Lower lobe of right lung (tissue), 2 donors: ENCODE measurements around the gene CALML3. TPM values are rescaled to one million over a fixed set of nuclear protein-coding genes. Genes with fewer than 3 reads are reported as not detected.

Experiments used
- ATAC-seq, 2 donors: fragments of 200-7000 bp; cut with Tn5 transposase; one replicate each; pipeline ENCODE4 v1.9.1; 2020 to 2022; ENCODE audit warnings: mild to moderate bottlenecking in 2 of 2, moderate library complexity in 2 of 2
- DNase-seq: peaks from one replicate; pipeline ENCODE4 v3.0.0-alpha.2; 2020
- H3K27ac ChIP-seq: fragments of 200-600 bp; one replicate; pipeline ENCODE4 v1.8.0; 2022
- H3K27me3 ChIP-seq: fragments of 200-600 bp; one replicate; pipeline ENCODE4 v1.8.0; 2022; ENCODE audit warnings: low read depth
- H3K36me3 ChIP-seq: fragments of 200-600 bp; one replicate; pipeline ENCODE4 v1.8.0; 2022; ENCODE audit warnings: mild to moderate bottlenecking
- H3K4me1 ChIP-seq: fragments of 200-600 bp; one replicate; pipeline ENCODE4 v1.8.0; 2022
- H3K4me3 ChIP-seq: fragments of 200-600 bp; one replicate; pipeline ENCODE4 v1.8.0; 2022; ENCODE audit warnings: mild to moderate bottlenecking
- H3K9me3 ChIP-seq: fragments of 200-600 bp; one replicate; pipeline ENCODE4 v1.8.0; 2022
- intact Hi-C: fragments of 100-400 bp; cut with DNase I; formaldehyde crosslinking; loops from one replicate; pipeline ENCODE4 v1.11.0; 2022
- total RNA-seq: library from RNA; stranded (reverse); fragmentation: NEBNext Ultra II Directional; extraction: Animal tissue kit (Norgen Biotek cat#: 25700); gene quantifications from one replicate; pipeline ENCODE4 v1.2.1, GENCODE V29; 2021
- TF ChIP-seq, protein P1 (sequence below): fragments of 200-600 bp; IDR thresholded peaks from one replicate; pipeline ENCODE4 v1.8.0; 2022; ENCODE audit warnings: antibody characterized with exemption, mild to moderate bottlenecking
- donor health status: DM: no; HTN: yes; CAD: no; lungs with severe emphysema.

The CALML3 gene
- total RNA-seq, 1 donor from 2014 or later = not detected

DNA sequence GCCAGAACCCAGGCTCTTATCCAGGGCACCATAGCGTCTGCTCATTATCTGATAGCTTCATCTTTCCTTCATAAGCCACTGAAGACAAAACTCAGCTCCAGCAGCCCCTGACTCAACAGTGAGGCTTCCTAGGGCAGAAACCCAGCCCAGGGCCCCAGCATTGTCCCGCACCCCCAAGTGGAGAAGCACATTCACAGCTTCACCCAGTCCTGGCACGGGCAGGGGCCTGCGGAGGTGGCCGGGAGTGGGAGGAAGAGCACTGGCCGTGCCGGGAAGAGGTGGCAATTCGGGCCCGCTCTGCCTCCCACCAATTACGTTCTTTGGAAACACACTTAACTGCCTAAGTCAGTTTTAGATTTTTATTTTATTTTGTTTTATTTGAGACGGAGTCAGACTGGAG, 15.1 kb upstream of the CALML3 start:
- Histone ChIP-seq H3K9me3 (no peaks in the 10 kb centered on the region), H3K4me1 (peaks cover under 1% of the 10 kb centered on the region), H3K27ac (no peak overlapping the region), H3K4me3 (no peak overlapping the region), H3K36me3 (no peaks in the 10 kb centered on the region), H3K27me3 (no peaks in the 10 kb centered on the region)
- ATAC-seq (no peak), DNase-seq (no peak)
- intact Hi-C loops = no loop called here
- TF ChIP-seq, protein P1, sequence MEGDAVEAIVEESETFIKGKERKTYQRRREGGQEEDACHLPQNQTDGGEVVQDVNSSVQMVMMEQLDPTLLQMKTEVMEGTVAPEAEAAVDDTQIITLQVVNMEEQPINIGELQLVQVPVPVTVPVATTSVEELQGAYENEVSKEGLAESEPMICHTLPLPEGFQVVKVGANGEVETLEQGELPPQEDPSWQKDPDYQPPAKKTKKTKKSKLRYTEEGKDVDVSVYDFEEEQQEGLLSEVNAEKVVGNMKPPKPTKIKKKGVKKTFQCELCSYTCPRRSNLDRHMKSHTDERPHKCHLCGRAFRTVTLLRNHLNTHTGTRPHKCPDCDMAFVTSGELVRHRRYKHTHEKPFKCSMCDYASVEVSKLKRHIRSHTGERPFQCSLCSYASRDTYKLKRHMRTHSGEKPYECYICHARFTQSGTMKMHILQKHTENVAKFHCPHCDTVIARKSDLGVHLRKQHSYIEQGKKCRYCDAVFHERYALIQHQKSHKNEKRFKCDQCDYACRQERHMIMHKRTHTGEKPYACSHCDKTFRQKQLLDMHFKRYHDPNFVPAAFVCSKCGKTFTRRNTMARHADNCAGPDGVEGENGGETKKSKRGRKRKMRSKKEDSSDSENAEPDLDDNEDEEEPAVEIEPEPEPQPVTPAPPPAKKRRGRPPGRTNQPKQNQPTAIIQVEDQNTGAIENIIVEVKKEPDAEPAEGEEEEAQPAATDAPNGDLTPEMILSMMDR = no peak

DNA sequence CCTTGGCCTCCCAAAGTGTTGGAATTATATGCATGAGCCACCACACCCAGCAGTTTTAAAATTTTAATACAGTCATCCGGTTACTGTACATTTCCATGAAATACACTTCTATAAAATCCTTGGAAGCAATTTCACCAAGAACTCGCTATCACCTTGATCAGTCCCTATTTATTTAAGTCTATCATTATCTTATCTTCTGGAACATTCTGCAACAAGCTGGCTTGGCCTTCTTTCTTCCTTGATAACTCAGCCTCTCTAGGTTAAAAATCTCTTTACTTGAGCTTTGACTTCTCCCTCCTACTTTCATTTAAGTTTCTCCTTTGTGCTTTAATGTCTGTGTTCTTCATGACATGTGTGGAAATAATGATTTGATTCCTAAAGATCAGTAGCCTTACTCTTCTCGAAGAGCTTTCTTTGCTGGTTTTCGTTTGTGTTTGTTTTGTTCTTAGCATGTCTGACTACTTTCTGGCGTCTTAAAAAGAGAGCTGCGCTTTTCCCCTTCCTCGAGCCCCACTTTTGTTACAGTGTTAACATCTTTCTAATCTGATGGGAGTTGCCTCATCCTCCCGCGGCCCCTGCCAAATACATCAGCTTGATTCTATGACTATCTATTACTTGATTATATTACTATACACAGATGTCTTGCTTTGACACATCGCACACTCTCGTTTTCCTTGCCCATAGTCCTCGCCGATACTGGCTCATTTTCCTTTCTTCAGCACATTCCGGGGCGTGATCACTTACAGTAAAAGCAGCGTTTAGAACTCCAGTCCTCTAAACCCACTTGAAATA, 14.3 kb upstream of the CALML3 start:
- ATAC-seq = peak in 1 of 2 donors; percentile 46
- H3K9me3 ChIP-seq = no peaks in the 10 kb centered on the region
- no peaks in the 10 kb centered on the region for H3K27me3 ChIP-seq
- H3K27ac ChIP-seq = no peak overlapping the region
- H3K4me3 ChIP-seq = no peak overlapping the region
- H3K4me1 ChIP-seq = no peaks in the 10 kb centered on the region
- intact Hi-C loops = no loop called here
- DNase-seq = no peak
- H3K36me3 ChIP-seq = no peaks in the 10 kb centered on the region
- TF ChIP-seq, protein P1 = no peak

DNA sequence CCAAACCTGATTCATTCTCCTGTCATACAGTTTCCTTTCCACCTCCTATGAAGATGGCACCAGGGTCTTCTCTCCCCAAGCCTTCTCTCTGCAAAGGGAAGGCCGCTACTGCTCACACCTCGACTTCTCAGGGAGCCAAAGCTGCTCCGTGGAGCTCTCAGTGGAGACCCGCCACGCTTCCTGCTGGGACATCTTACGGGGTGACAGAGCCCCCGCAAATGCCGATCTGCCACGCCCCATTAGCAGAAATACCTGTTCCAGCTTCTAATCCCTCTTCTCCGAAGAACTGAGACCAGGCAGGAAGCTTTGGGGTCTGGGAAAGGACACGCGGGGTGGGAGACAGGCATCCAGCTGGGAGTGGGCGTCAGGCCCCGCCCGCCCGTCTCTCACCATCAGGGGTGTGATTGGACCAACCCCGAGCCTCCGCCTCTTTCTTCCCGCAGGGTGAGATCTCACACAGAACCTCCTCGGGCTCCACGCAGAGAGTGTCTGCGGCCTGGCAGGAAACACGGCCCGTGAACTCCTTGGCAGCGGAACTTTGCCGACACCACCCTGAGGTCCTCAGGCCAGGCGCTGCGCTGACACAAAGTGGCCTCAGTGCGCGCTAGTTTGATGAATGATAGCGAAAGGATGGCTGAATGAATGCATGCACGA, 13.4 kb upstream of the CALML3 start:
- no peak for DNase-seq

DNA sequence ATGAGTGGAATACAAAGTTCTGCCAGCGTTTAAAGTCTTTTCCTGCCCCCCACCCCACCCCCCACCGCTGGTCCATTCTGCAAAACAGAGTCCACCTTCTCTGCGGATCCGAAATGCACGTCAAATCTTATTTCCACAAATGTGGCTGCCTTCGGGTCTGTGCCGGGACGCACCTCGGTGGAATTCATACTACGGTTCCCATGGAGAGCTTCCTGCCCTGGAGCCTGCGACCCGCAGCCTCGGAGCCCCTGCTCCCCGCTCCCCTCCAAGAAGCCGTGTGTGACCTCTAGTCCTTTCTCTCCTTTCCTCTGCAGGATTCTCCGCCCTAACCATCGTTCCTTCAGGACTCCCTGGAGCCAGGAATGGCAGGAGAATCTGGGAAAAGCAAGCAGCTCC, 12.9 kb upstream of the CALML3 start:
- intact Hi-C loops = no loop called here
- no peak for DNase-seq

More for the DNA sequence above, 13.4 kb upstream of the CALML3 start:
- no peaks in the 10 kb centered on the region for H3K4me1 ChIP-seq
- no peaks in the 10 kb centered on the region for H3K27me3 ChIP-seq
- no peaks in the 10 kb centered on the region for H3K36me3 ChIP-seq
- ATAC-seq = no peak
- TF ChIP-seq, protein P1 = no peak
- no peak overlapping the region for H3K27ac ChIP-seq
- H3K4me3 ChIP-seq = no peak overlapping the region
- no peaks in the 10 kb centered on the region for H3K9me3 ChIP-seq
- intact Hi-C loops = no loop called here

DNA sequence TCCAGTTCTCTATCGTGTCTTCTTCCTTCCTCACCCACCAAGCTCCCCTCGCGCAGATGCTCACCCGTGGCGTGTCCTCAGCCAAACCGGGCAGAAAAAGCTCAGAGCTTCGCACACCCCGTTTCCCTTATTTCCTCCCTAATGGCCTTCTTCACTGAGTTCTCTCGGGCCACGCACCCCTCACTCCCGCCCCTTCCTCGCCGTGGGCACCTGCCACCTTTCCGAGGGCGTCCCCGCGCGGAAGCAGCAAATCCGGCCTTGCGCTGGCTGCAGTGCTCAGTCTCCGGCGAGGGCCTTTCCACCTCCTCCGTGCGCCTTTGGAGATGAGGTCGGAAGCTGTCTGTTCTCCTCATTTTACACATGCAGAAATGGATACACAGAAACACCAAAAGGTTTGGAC, 12.4 kb upstream of the CALML3 start:
- no peaks in the 10 kb centered on the region for H3K36me3 ChIP-seq
- ATAC-seq (no peak), DNase-seq (no peak)
- no peak overlapping the region for H3K27ac ChIP-seq
- no peaks in the 10 kb centered on the region for H3K9me3 ChIP-seq
- H3K4me3 ChIP-seq = no peak overlapping the region
- TF ChIP-seq, protein P1 = no peak
- intact Hi-C loops = no loop called here
- no peaks in the 10 kb centered on the region for H3K27me3 ChIP-seq
- no peaks in the 10 kb centered on the region for H3K4me1 ChIP-seq

More for the DNA sequence above, 12.9 kb upstream of the CALML3 start:
- H3K4me3 ChIP-seq = no peak overlapping the region
- no peaks in the 10 kb centered on the region for H3K27me3 ChIP-seq
- no peaks in the 10 kb centered on the region for H3K36me3 ChIP-seq
- TF ChIP-seq, protein P1 = no peak
- ATAC-seq = no peak
- no peaks in the 10 kb centered on the region for H3K4me1 ChIP-seq
- no peak overlapping the region for H3K27ac ChIP-seq
- H3K9me3 ChIP-seq = no peaks in the 10 kb centered on the region
